ENCODE results near the gene RAB23.

- TF ChIP-seq TCF12 (IDR thresholded peaks at IDR 0.05; ENCODE audit: low read depth) = no peak
- TF ChIP-seq EGR1 (IDR thresholded peaks at IDR 0.05) = no peak
- no peak for TF ChIP-seq MAX (IDR thresholded peaks at IDR 0.05)
- no peak for TF ChIP-seq RAD21 (IDR thresholded peaks at IDR 0.05; ENCODE audit: low read depth)
- no peak for TF ChIP-seq TEAD4 (IDR thresholded peaks at IDR 0.05)
- no peak for TF ChIP-seq NFIC (IDR thresholded peaks at IDR 0.05)
- TF ChIP-seq TAF1 (IDR thresholded peaks at IDR 0.05; ENCODE audit: low read depth) = no peak
- TF ChIP-seq CREB1 (IDR thresholded peaks at IDR 0.05; ENCODE audit: low read depth) = no peak
- TF ChIP-seq EP300 (IDR thresholded peaks at IDR 0.05; ENCODE audit: borderline replicate concordance) = no peak
Observed at GRCh38 chr6:57262901-57263694, 41.0 kb upstream of the RAB23 start.
